ENCODE data around the gene RBBP8NL. TPM values are rescaled to one million over a fixed set of nuclear protein-coding genes. Genes with fewer than 3 reads are reported as not detected.

Gene RBBP8NL
- total and polyA plus RNA-seq, 2 of the 8 experiments (the other 6 are each of a cell fraction or from before 2014, with no cell fraction given) = 0.43 to 0.48 TPM

DNA sequence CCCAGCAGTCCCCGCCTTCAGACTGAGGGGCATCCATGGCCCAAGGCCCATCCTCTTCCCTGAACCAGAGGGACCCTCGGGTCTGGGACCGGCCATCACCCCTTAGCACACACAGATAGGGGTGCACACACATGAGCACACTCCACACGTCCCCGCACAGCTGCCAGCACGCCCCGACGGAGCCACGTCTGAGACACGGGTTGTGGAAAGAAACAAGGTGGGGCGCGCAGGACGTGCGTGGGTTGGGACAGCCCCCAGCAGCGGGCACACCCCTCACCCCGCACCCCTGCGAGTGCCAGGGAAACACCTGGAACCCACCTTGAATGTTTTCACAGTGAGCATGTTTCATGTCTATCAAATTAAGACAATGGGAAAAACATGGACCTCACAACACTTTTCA lies 42.0 kb upstream of the RBBP8NL start:
- no peak overlapping the region for H2BK15ac ChIP-seq (ENCODE audit: low read length)
- H4K20me1 ChIP-seq (replicated peaks in 1 of 2; ENCODE audit: control insufficient read depth in 1 of 2, insufficient read depth in 2 of 2, low read length in 2 of 2) = peaks cover 0 to 3% of the 10 kb centered on the region in 2 experiments
- no peak overlapping the region for H3K4ac ChIP-seq (replicated peaks; ENCODE audit: insufficient read length, low read depth, low read length)
- H3K4me1 ChIP-seq (replicated peaks in 1 of 4; ENCODE audit: control insufficient read depth in 3 of 4, insufficient read depth in 4 of 4, low read length in 3 of 4) = peaks cover 0 to 10% (median 0%) of the 10 kb centered on the region in 4 experiments; a peak in 3 of 7 replicates
- H3K23me2 ChIP-seq (ENCODE audit: low read depth, low read length) = peaks cover 3% of the 10 kb centered on the region; the same call in 1 of the 2 replicates
- no peak overlapping the region for H3K4me3 ChIP-seq (ENCODE audit: extremely low read depth in 1 of 4, insufficient read depth in 2 of 4, low read depth in 3 of 4, low read length in 4 of 4)
- peaks cover 11 to 23% (median 19%) of the 10 kb centered on the region in 4 experiments for H3K27me3 ChIP-seq (replicated peaks in 1 of 4; ENCODE audit: control insufficient read depth in 3 of 4, extremely low read depth in 1 of 4, insufficient read depth in 3 of 4, low read length in 3 of 4)
- FAIRE-seq (no peak), DNase-seq (ENCODE audit: low read depth in 1 of 2, low spot score in 2 of 2) (no peak)
- no peak overlapping the region for H4K5ac ChIP-seq (ENCODE audit: insufficient read length, low read depth, low read length)
- no peaks in the 10 kb centered on the region for H3K9me3 ChIP-seq (ENCODE audit: insufficient read depth in 2 of 2, low read depth in 1 of 2, low read length in 1 of 2)
- no peaks in the 10 kb centered on the region for H3K79me1 ChIP-seq (ENCODE audit: low read depth, low read length)
- POLR2A ChIA-PET (ENCODE audit: partially characterized antibody) = interaction anchor here (2.1 kb wide), 1 partner anchor 11 kb away, joined by 5 read pairs; no protein-coding TSS in a partner anchor
- H3K14ac ChIP-seq (ENCODE audit: insufficient read length) = no peak overlapping the region
- H2BK12ac ChIP-seq (ENCODE audit: low read depth, low read length) = 0 out of 2 replicates have a peak overlapping the region, but pooled peaks have one; percentile 9
- H4K91ac ChIP-seq (replicated peaks; ENCODE audit: insufficient read length, low read length) = no peak overlapping the region
- H3K79me2 ChIP-seq (ENCODE audit: control insufficient read depth in 1 of 2, insufficient read depth in 2 of 2, low read length in 2 of 2) = no peaks in the 10 kb centered on the region
- H3K4me2 ChIP-seq (ENCODE audit: insufficient read depth in 1 of 2, low read depth in 2 of 2, low read length in 2 of 2) = no peak overlapping the region
- H3K23ac ChIP-seq (ENCODE audit: insufficient read length) = no peak overlapping the region
- no peak for TF ChIP-seq ZNF274 (IDR thresholded peaks at IDR 0.05; ENCODE audit: borderline replicate concordance, extremely low read depth, low read length)
- no peak for TF ChIP-seq POU5F1 (IDR thresholded peaks at IDR 0.05; ENCODE audit: low read depth, low read length)
- TF ChIP-seq GABPA (IDR thresholded peaks at IDR 0.05; ENCODE audit: borderline replicate concordance, insufficient read depth, low read length) = no peak
- TF ChIP-seq JUND (IDR thresholded peaks at IDR 0.05; ENCODE audit: low read length) = no peak
- TF ChIP-seq, protein P1, sequence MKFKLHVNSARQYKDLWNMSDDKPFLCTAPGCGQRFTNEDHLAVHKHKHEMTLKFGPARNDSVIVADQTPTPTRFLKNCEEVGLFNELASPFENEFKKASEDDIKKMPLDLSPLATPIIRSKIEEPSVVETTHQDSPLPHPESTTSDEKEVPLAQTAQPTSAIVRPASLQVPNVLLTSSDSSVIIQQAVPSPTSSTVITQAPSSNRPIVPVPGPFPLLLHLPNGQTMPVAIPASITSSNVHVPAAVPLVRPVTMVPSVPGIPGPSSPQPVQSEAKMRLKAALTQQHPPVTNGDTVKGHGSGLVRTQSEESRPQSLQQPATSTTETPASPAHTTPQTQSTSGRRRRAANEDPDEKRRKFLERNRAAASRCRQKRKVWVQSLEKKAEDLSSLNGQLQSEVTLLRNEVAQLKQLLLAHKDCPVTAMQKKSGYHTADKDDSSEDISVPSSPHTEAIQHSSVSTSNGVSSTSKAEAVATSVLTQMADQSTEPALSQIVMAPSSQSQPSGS (IDR thresholded peaks at IDR 0.05; ENCODE audit: low read length) = no peak
- TF ChIP-seq SIN3A (conservative IDR thresholded peaks at IDR 0.05 in 1 of 2, IDR thresholded peaks at IDR 0.05 in 1 of 2; ENCODE audit: low read depth in 1 of 2, low read length in 2 of 2) = no peak
- TF ChIP-seq SP2 (IDR thresholded peaks at IDR 0.05; ENCODE audit: low read length) = no peak
- no peak overlapping the region for H2AFZ ChIP-seq (ENCODE audit: low read length)
- CTCF ChIA-PET (ENCODE audit: partially characterized antibody) = interaction anchor here (1.1 to 1.4 kb wide), 3 partner anchors 9 to 60 kb away, joined by 3 to 6 read pairs (median 4); no protein-coding TSS in a partner anchor
- no peaks in the 10 kb centered on the region for H3K36me3 ChIP-seq (ENCODE audit: control insufficient read depth in 2 of 4, insufficient read depth in 4 of 4, low read length in 3 of 4)
- H3K27ac ChIP-seq (ENCODE audit: low read depth, low read length) = no peak overlapping the region
- H3K9ac ChIP-seq (replicated peaks in 1 of 4; ENCODE audit: extremely low read depth in 1 of 4, low read depth in 3 of 4, low read length in 3 of 4) = no peak overlapping the region
- 84% methylated on average over 17 of the region's 17 CpGs; no CpG with 5 or more reads in 1 of the 2 experiments for WGBS, 2 experiments (ENCODE audit: extremely low coverage in 1 of 2, insufficient coverage in 1 of 2, insufficient read length in 1 of 2, insufficient replicate concordance in 2 of 2, low coverage in 1 of 2, low lambda C conversion rate in 2 of 2, missing lambda C conversion rate in 1 of 2)
- no peak overlapping the region for H2BK20ac ChIP-seq (ENCODE audit: low read length)
- H3K56ac ChIP-seq (replicated peaks; ENCODE audit: insufficient read length, low read depth, low read length) = no peak overlapping the region
- H2BK120ac ChIP-seq (replicated peaks; ENCODE audit: low read depth, low read length) = no peak overlapping the region
- no peak overlapping the region for H2AK5ac ChIP-seq (ENCODE audit: low read depth, low read length)
- H4K8ac ChIP-seq (ENCODE audit: extremely low read depth, insufficient read depth, low read length) = no peak overlapping the region
- no peak overlapping the region for H3K18ac ChIP-seq (ENCODE audit: extremely low read depth, low read length)
- no peak overlapping the region for H2BK5ac ChIP-seq (ENCODE audit: low read depth, low read length)

Measured in H1 (cell line).